ENCODE results near the gene GLIPR1L2.

DNA sequence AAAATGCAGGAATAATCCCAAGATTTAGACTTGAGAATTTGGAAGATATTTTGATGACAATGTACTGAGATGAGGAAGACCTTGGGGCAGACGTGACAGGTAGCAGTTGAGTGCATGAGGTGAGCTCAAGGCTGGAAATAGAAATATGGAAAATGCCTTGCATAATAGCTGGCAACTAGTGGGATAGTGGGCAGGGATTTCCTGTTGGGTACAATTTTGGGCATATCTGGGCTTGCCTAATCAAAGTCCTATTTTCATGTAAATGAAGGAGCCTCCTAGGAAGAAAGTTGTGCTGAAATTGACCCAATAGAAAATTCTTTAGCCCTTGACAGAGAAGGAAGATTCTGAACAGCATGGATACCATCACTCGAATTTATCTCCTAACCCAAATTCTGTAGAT lies 83.2 kb downstream of the GLIPR1L2 start:
- TF ChIP-seq, protein P1, sequence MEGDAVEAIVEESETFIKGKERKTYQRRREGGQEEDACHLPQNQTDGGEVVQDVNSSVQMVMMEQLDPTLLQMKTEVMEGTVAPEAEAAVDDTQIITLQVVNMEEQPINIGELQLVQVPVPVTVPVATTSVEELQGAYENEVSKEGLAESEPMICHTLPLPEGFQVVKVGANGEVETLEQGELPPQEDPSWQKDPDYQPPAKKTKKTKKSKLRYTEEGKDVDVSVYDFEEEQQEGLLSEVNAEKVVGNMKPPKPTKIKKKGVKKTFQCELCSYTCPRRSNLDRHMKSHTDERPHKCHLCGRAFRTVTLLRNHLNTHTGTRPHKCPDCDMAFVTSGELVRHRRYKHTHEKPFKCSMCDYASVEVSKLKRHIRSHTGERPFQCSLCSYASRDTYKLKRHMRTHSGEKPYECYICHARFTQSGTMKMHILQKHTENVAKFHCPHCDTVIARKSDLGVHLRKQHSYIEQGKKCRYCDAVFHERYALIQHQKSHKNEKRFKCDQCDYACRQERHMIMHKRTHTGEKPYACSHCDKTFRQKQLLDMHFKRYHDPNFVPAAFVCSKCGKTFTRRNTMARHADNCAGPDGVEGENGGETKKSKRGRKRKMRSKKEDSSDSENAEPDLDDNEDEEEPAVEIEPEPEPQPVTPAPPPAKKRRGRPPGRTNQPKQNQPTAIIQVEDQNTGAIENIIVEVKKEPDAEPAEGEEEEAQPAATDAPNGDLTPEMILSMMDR (IDR thresholded peaks at IDR 0.05; ENCODE audit: low read depth, low read length, poor library complexity, severe bottlenecking), result no peak
- no peak for TF ChIP-seq EZH2phosphoT487 (IDR thresholded peaks at IDR 0.05; ENCODE audit: borderline replicate concordance, low read length)

All from DOHH2 (cell line).